ENCODE results near the gene CMKLR1.

Gene CMKLR1

GRCh38 chr12:108302016-108302402 lies 37.1 kb downstream of the CMKLR1 start:
- DNase-seq (ENCODE audit: low read depth in 2 of 2), result no peak

GRCh38 chr12:108301346-108301745 lies 37.8 kb downstream of the CMKLR1 start:
- no peak for DNase-seq (ENCODE audit: low read depth in 2 of 2)

GRCh38 chr12:108299980-108300696 lies 39.0 kb downstream of the CMKLR1 start:
- no peak for DNase-seq (ENCODE audit: low read depth in 2 of 2)

- DNase-seq (ENCODE audit: low read depth in 2 of 2), result no peak
Measured at GRCh38 chr12:108299516-108299915, 39.6 kb downstream of the CMKLR1 start.

GRCh38 chr12:108298761-108299275 lies 40.3 kb downstream of the CMKLR1 start:
- DNase-seq (ENCODE audit: low read depth in 2 of 2), result no peak

- DNase-seq (ENCODE audit: low read depth in 2 of 2), result no peak
Measured at GRCh38 chr12:108297895-108298760, 41.0 kb downstream of the CMKLR1 start.

- no peak for DNase-seq (ENCODE audit: low read depth in 2 of 2)
Measured at GRCh38 chr12:108297424-108297823, 41.7 kb downstream of the CMKLR1 start.

GRCh38 chr12:108296945-108297344 lies 42.2 kb downstream of the CMKLR1 start:
- DNase-seq (ENCODE audit: low read depth in 2 of 2), result no peak

GRCh38 chr12:108295641-108296040 lies 43.5 kb downstream of the CMKLR1 start:
- DNase-seq (ENCODE audit: low read depth in 2 of 2), result no peak

- DNase-seq (ENCODE audit: low read depth in 2 of 2), result no peak
Measured at GRCh38 chr12:108289350-108290161, 49.6 kb downstream of the CMKLR1 start.

- no peak for DNase-seq (ENCODE audit: low read depth in 2 of 2)
Measured at GRCh38 chr12:108287227-108287626, 51.9 kb downstream of the CMKLR1 start.

GRCh38 chr12:108285016-108285415 lies 54.1 kb downstream of the CMKLR1 start:
- DNase-seq (ENCODE audit: low read depth in 2 of 2), result no peak

- no peak for DNase-seq (ENCODE audit: low read depth in 2 of 2)
Measured at GRCh38 chr12:108284163-108284562, 54.9 kb downstream of the CMKLR1 start.

GRCh38 chr12:108282676-108283075 lies 56.4 kb downstream of the CMKLR1 start:
- DNase-seq (ENCODE audit: low read depth in 2 of 2), result no peak

GRCh38 chr12:108282160-108282559 lies 57.0 kb downstream of the CMKLR1 start:
- DNase-seq (ENCODE audit: low read depth in 2 of 2), result no peak

GRCh38 chr12:108277613-108278012 lies 61.5 kb downstream of the CMKLR1 start:
- no peak for DNase-seq (ENCODE audit: low read depth in 2 of 2)

- DNase-seq (ENCODE audit: low read depth in 2 of 2), result no peak
Measured at GRCh38 chr12:108273217-108273616, 65.9 kb downstream of the CMKLR1 start.

- no peak for DNase-seq (ENCODE audit: low read depth in 2 of 2)
Measured at GRCh38 chr12:108271951-108272872, 66.9 kb downstream of the CMKLR1 start.

- no peak for DNase-seq (ENCODE audit: low read depth in 2 of 2)
Measured at GRCh38 chr12:108270849-108271143, 68.3 kb downstream of the CMKLR1 start.

GRCh38 chr12:108270035-108270848 lies 68.9 kb downstream of the CMKLR1 start:
- DNase-seq (ENCODE audit: low read depth in 2 of 2), result no peak
